Stimulated activated CD4-positive, alpha-beta T cell treated with anti-CD3 and anti-CD28 coated beads, Interleukin-15, amount 100 ng/mL, for 24 hours (primary cell): ENCODE data around the gene ARHGAP26.

Source experiments
- DNase-seq: peaks from one replicate; pipeline ENCODE4 v3.0.0-alpha.2; 2020

ARHGAP26 gene

GRCh38 chr5:142769793-142770649 lies at the start of gene ARHGAP26:
TSS of gene ARHGAP26 (plus strand) at chr5:142770377. CDS start at chr5:142770762, 385 bp downstream.
- peak; percentile 97 for DNase-seq

- DNase-seq, result no peak
These were observed 49.4 kb upstream of the ARHGAP26 start for GRCh38 chr5:142720641-142721271.

- DNase-seq, result no peak
These were observed 48.0 kb upstream of the ARHGAP26 start for GRCh38 chr5:142722146-142722545.

GRCh38 chr5:142722896-142723295 lies 47.3 kb upstream of the ARHGAP26 start:
- DNase-seq, result no peak

- no peak for DNase-seq
These were observed 45.4 kb upstream of the ARHGAP26 start for GRCh38 chr5:142724821-142725220.

GRCh38 chr5:142725231-142726187 lies 44.7 kb upstream of the ARHGAP26 start:
- DNase-seq, result no peak

GRCh38 chr5:142726188-142726731 lies 43.9 kb upstream of the ARHGAP26 start:
- DNase-seq, result no peak

- no peak for DNase-seq
These were observed 42.5 kb upstream of the ARHGAP26 start for GRCh38 chr5:142727735-142728047.

GRCh38 chr5:142735323-142736246 lies 34.6 kb upstream of the ARHGAP26 start:
- no peak for DNase-seq

- DNase-seq, result no peak
These were observed 33.9 kb upstream of the ARHGAP26 start for GRCh38 chr5:142736247-142736632.

- DNase-seq, result no peak
These were observed 33.0 kb upstream of the ARHGAP26 start for GRCh38 chr5:142737179-142737578.

- no peak for DNase-seq
These were observed 29.5 kb upstream of the ARHGAP26 start for GRCh38 chr5:142740474-142741242.

GRCh38 chr5:142743592-142744441 lies 26.4 kb upstream of the ARHGAP26 start:
- no peak for DNase-seq

GRCh38 chr5:142745268-142745667 lies 24.9 kb upstream of the ARHGAP26 start:
- no peak for DNase-seq

GRCh38 chr5:142746532-142747433 lies 23.4 kb upstream of the ARHGAP26 start:
- no peak for DNase-seq

- no peak for DNase-seq
These were observed 22.0 kb upstream of the ARHGAP26 start for GRCh38 chr5:142748132-142748531.

GRCh38 chr5:142748568-142749249 lies 21.5 kb upstream of the ARHGAP26 start:
- DNase-seq, result peak; percentile 55

- DNase-seq, result peak; percentile 35
These were observed 20.9 kb upstream of the ARHGAP26 start for GRCh38 chr5:142749321-142749720.
